SK-N-SH (cell line): ENCODE data around the gene CACNG7. TPM values are rescaled to one million over a fixed set of nuclear protein-coding genes. Genes with fewer than 3 reads are reported as not detected.

Experiments used
- CTCF ChIA-PET: fragments of 300-600, 350-600 bp; formaldehyde crosslinking; extraction: SDS; loops from one replicate; lab custom pipeline; 2021; lab: Yijun Ruan, JAX
- POLR2A ChIA-PET: fragments of 350-600 bp; sonication (Branson Sonifier 250); formaldehyde crosslinking; extraction: SDS; loops from one replicate; lab custom pipeline; 2020; ENCODE audit warnings: antibody characterized with exemption, inconsistent platforms; lab: Yijun Ruan, JAX
- DNase-seq: peaks from one replicate; pipeline ENCODE4 v3.0.0; 2012
- H2AFZ ChIP-seq: fragments of 200-600 bp; sonication (generic); 2 replicates; pipeline ENCODE4 v1.8.1; 2016; ENCODE audit warnings: antibody characterized with exemption, mild to moderate bottlenecking, low read depth
- H3F3A ChIP-seq: fragments of 200-600 bp; sonication (generic); replicated peaks from 2 replicates; pipeline ENCODE3; 2016; ENCODE audit warnings: antibody characterized with exemption, mild to moderate bottlenecking; ENCODE audit not compliant: insufficient read depth
- H3K27ac ChIP-seq, 2 experiments: fragments of 200-500 bp in 1 of 2; fragments of 200-600 bp in 1 of 2; sonication (Bioruptor generic) in 1 of 2; sonication (generic), shearing (Covaris generic) in 1 of 2; 2 replicates each; pipeline versions ENCODE4 v1.5.1 to v1.6.1; 2014 to 2016; ENCODE audit warnings: low read depth in 2 of 2, inconsistent platforms in 1 of 2, low read length in 1 of 2, mild to moderate bottlenecking in 1 of 2, mixed read lengths in 1 of 2
- H3K27me3 ChIP-seq: fragments of 200-600 bp; sonication (generic), shearing (Covaris generic); 2 replicates; pipeline ENCODE4 v1.6.1; 2016; ENCODE audit warnings: mixed run types; ENCODE audit not compliant: insufficient read depth
- H3K36me3 ChIP-seq, 2 experiments: fragments of 200-500 bp in 1 of 2; fragments of 200-600 bp in 1 of 2; sonication (Bioruptor generic) in 1 of 2; sonication (generic) in 1 of 2; replicated peaks in 1 of 2; 2 replicates each; pipeline versions ENCODE3 to v1.5.1; 2014 to 2016; ENCODE audit warnings: low read length in 1 of 2, mild to moderate bottlenecking in 1 of 2; ENCODE audit not compliant: insufficient read depth in 2 of 2, control insufficient read depth in 1 of 2
- H3K4me1 ChIP-seq, 2 experiments: fragments of 200-500 bp in 1 of 2; fragments of 200-600 bp in 1 of 2; sonication (Bioruptor generic) in 1 of 2; sonication (generic), shearing (Covaris generic) in 1 of 2; 2 replicates each; pipeline versions ENCODE4 v1.5.1 to v1.6.1; 2014 to 2016; ENCODE audit warnings: low read depth in 1 of 2, low read length in 1 of 2, mixed run types in 1 of 2; ENCODE audit not compliant: insufficient read depth in 2 of 2, control insufficient read depth in 1 of 2
- H3K4me2 ChIP-seq: fragments of 200-600 bp; sonication (generic), shearing (Covaris generic); 2 replicates; pipeline ENCODE4 v1.6.1; 2017; ENCODE audit warnings: mixed run types
- H3K4me3 ChIP-seq, 2 experiments: fragments of 200-500 bp in 1 of 2; fragments of 200-600 bp in 1 of 2; sonication (Bioruptor generic) in 1 of 2; sonication (generic), shearing (Covaris generic) in 1 of 2; 2 replicates each; pipeline versions ENCODE4 v1.5.1 to v1.8.1; 2014 to 2016; ENCODE audit warnings: low read depth in 2 of 2, inconsistent platforms in 1 of 2, low read length in 1 of 2, mild to moderate bottlenecking in 1 of 2, mixed read lengths in 1 of 2, moderate library complexity in 1 of 2
- H3K79me2 ChIP-seq: fragments of 200-600 bp; sonication (generic); 2 replicates; pipeline ENCODE4 v1.8.1; 2017; ENCODE audit warnings: mild to moderate bottlenecking; ENCODE audit not compliant: insufficient read depth
- H3K9ac ChIP-seq: fragments of 200-600 bp; sonication (generic); 2 replicates; pipeline ENCODE4 v1.6.1; 2017; ENCODE audit warnings: mixed run types
- H3K9me2 ChIP-seq: fragments of 200-600 bp; sonication (generic); 2 replicates; pipeline ENCODE4 v1.6.1; 2017; ENCODE audit warnings: mixed run types
- H3K9me3 ChIP-seq: fragments of 200-600 bp; sonication (generic); 2 replicates; pipeline ENCODE4 v1.6.1; 2017; ENCODE audit warnings: mixed run types, mild to moderate bottlenecking, moderate library complexity
- H4K20me1 ChIP-seq: fragments of 200-600 bp; sonication (generic); 2 replicates; pipeline ENCODE4 v1.6.1; 2017; ENCODE audit warnings: mild to moderate bottlenecking, mixed run types; ENCODE audit not compliant: insufficient read depth
- EP300 ChIP-seq, 2 experiments: IDR thresholded peaks; 2 replicates each; pipeline versions ENCODE4 v1.4.0 to v1.6.1; 2012; ENCODE audit warnings: borderline replicate concordance in 1 of 2, low read depth in 1 of 2, low read length in 1 of 2
- EZH2phosphoT487 ChIP-seq: fragments of 200-600 bp; sonication (generic); IDR thresholded peaks from 2 replicates; pipeline ENCODE4 v1.6.1; 2017; ENCODE audit warnings: low read depth, mixed run types, mild to moderate bottlenecking, antibody characterized with exemption, moderate library complexity, borderline replicate concordance
- FOSL2 ChIP-seq: IDR thresholded peaks from 2 replicates; pipeline ENCODE4 v1.4.0; 2012; ENCODE audit warnings: low read depth, mild to moderate bottlenecking, moderate library complexity, borderline replicate concordance
- GABPA ChIP-seq: IDR thresholded peaks from 2 replicates; pipeline ENCODE4 v1.4.0; 2012; ENCODE audit warnings: low read depth, mild to moderate bottlenecking
- MXI1 ChIP-seq: IDR thresholded peaks from 2 replicates; pipeline ENCODE4 v1.6.1; 2012; ENCODE audit warnings: mild to moderate bottlenecking, low read depth, low read length, improper control_type of control experiment
- NRF1 ChIP-seq: IDR thresholded peaks from 2 replicates; pipeline ENCODE4 v1.6.1; 2012; ENCODE audit warnings: low read depth, mild to moderate bottlenecking, low read length
- RXRA ChIP-seq: IDR thresholded peaks from 2 replicates; pipeline ENCODE4 v1.4.0; 2012; ENCODE audit warnings: low read depth, mild to moderate bottlenecking, borderline replicate concordance
- SIN3A ChIP-seq: IDR thresholded peaks from 2 replicates; pipeline ENCODE4 v1.6.1; 2012; ENCODE audit warnings: low read depth, mild to moderate bottlenecking, low read length, moderate library complexity, borderline replicate concordance
- SMC3 ChIP-seq: IDR thresholded peaks from 2 replicates; pipeline ENCODE4 v1.6.1; 2012; ENCODE audit warnings: low read depth, low read length, improper control_type of control experiment
- TEAD4 ChIP-seq: IDR thresholded peaks from 2 replicates; pipeline ENCODE4 v1.4.0; 2012; ENCODE audit warnings: mild to moderate bottlenecking, borderline replicate concordance; ENCODE audit not compliant: insufficient read depth
- whole genome bisulfite sequencing: methylation state at CpG from one replicate; pipeline ENCODE4 v1.1.6; 2017; ENCODE audit warnings: low lambda C conversion rate; 5-methylcytosine and 5-hydroxymethylcytosine counted together
- polyA plus RNA-seq, 3 experiments: library from polyadenylated mRNA; depleted of rRNA; stranded (reverse); fragments of >200 nt; gene quantifications; 2 replicates each; pipeline ENCODE4 v1.2.3, GENCODE V29; 2012
- TF ChIP-seq, protein P1 (sequence below): IDR thresholded peaks from 2 replicates; pipeline ENCODE4 v1.6.1; 2012; ENCODE audit warnings: mild to moderate bottlenecking, low read depth, low read length, moderate library complexity
- TF ChIP-seq, protein P2 (sequence below): IDR thresholded peaks from 2 replicates; pipeline ENCODE4 v1.4.0; 2012; ENCODE audit warnings: low read depth, borderline replicate concordance
- TF ChIP-seq, protein P3 (sequence below): fragments of 150-350 bp; IDR thresholded peaks from 2 replicates; pipeline ENCODE4 v1.6.1; 2016; ENCODE audit warnings: mild to moderate bottlenecking, low read depth, low read length
- TF ChIP-seq, protein P4 (sequence below): IDR thresholded peaks from 2 replicates; pipeline ENCODE4 v1.4.0; 2012; ENCODE audit warnings: low read depth

CACNG7 gene
- polyA plus RNA-seq, 1 of the 3 experiments (the other 2 are of a cell fraction): 25.7 TPM

DNA sequence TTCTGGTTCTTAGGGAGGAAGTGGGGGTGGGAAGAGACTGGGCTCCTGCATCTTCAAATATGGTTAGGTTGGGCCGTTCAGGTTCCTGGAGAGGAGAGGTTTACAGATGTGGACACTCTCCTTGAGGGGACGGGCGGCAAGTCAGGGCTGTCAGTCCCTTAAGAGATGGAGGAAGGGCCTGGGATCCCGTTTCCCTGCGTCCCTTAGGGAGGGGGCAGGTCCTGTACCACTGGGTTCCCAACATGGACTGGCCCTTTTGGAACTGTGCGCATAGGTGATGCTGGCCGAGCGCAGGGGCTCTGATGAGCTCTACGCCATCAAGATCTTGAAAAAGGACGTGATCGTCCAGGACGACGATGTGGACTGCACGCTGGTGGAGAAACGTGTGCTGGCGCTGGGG, 10.9 kb upstream of the CACNG7 start:
- H3K9me2 ChIP-seq: no peaks in the 10 kb centered on the region
- H3K4me1 ChIP-seq: peaks cover 0 to 5% of the 10 kb centered on the region in 2 experiments; a peak in 1 of 4 replicates
- DNase-seq: no peak
- H3K36me3 ChIP-seq: no peaks in the 10 kb centered on the region
- peak overlapping the region in 1 of 2 experiments; percentile 26; a peak in 1 of 4 replicates for H3K4me3 ChIP-seq
- TF ChIP-seq NRF1 (no peak), EZH2phosphoT487 (no peak), EP300 (IDR thresholded peaks at IDR 0.05; ENCODE audit: borderline replicate concordance in 1 of 2, low read depth in 1 of 2, low read length in 1 of 2) (no peak)
- peaks cover 48% of the 10 kb centered on the region for H3K27me3 ChIP-seq
- ChIA-PET POLR2A (interaction anchor here (0.7 kb wide), 1 partner anchor 19 kb away, joined by 3 read pairs; no protein-coding TSS in a partner anchor), CTCF (interaction anchor here (1.0 to 2.4 kb wide), 6 partner anchors 9 to 132 kb away, joined by 3 to 11 read pairs (median 5); no protein-coding TSS in a partner anchor)
- no peak overlapping the region for H3K27ac ChIP-seq
- no peaks in the 10 kb centered on the region for H3K9me3 ChIP-seq
- no peaks in the 10 kb centered on the region for H3F3A ChIP-seq
- H3K9ac ChIP-seq: no peak overlapping the region
- no peak overlapping the region for H2AFZ ChIP-seq
- H4K20me1 ChIP-seq: no peaks in the 10 kb centered on the region
- no peak overlapping the region for H3K4me2 ChIP-seq
- H3K79me2 ChIP-seq: no peaks in the 10 kb centered on the region
- WGBS: 49% methylated on average over 10 of the region's 16 CpGs

DNA sequence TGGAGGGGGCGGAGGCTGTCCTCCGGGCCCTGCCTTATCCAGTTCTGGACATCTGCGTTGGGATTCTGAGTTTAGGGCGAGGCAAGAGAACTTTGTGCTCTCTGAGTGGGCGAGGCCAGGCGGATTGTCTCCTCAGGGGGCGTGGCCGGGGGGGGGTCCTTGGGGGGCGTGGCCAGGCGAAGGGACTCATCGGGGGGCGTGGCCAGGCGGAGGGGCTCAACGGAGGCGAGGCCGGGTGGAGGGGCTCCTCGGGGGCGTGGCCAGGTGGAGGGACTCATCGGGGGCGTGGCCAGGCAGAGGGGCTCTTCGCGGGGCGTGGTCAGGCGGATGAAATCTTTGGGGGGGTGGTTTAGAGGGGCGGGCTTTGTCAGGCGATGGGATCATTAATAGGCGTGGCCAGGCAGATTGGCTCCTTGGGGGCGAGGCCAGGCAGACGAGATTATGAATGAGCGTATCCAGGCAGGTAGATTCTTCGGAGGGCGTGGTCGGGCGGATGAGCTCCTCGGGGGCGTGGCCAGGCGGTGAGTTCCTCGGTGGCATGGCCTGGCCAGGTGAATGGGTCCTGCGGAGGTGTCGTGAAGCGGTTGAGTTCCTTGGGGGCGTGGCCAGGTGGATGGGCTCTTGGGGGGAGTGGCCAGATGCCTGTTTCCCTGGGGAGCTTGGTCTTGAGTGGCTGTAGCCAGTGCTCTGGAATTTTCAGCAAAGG, 10.3 kb upstream of the CACNG7 start:
- ChIA-PET POLR2A (interaction anchor here (0.7 kb wide), 1 partner anchor 20 kb away, joined by 3 read pairs; no protein-coding TSS in a partner anchor), CTCF (interaction anchor here (1.1 to 2.4 kb wide), 4 partner anchors 8 to 501 kb away, joined by 4 to 11 read pairs (median 6); no protein-coding TSS in a partner anchor)
- Histone ChIP-seq H4K20me1 (no peaks in the 10 kb centered on the region), H2AFZ (no peak overlapping the region), H3F3A (no peaks in the 10 kb centered on the region), H3K36me3 (no peaks in the 10 kb centered on the region), H3K4me1 (peaks cover 0 to 5% of the 10 kb centered on the region in 2 experiments; a peak in 1 of 4 replicates), H3K9me3 (no peaks in the 10 kb centered on the region), H3K27me3 (peaks cover 48% of the 10 kb centered on the region), H3K27ac (no peak overlapping the region), H3K4me3 (peak overlapping the region in 1 of 2 experiments; percentile 33; a peak in 2 of 4 replicates), H3K79me2 (no peaks in the 10 kb centered on the region), H3K9ac (no peak overlapping the region), H3K4me2 (0 out of 2 replicates have a peak overlapping the region, but pooled peaks have one; percentile 33), H3K9me2 (no peaks in the 10 kb centered on the region)
- peak; percentile 96 for DNase-seq
- whole genome bisulfite sequencing: 4% methylated on average over 24 of the region's 42 CpGs
- TF ChIP-seq TEAD4: no peak
- no peak for TF ChIP-seq SIN3A
- TF ChIP-seq, protein P1, sequence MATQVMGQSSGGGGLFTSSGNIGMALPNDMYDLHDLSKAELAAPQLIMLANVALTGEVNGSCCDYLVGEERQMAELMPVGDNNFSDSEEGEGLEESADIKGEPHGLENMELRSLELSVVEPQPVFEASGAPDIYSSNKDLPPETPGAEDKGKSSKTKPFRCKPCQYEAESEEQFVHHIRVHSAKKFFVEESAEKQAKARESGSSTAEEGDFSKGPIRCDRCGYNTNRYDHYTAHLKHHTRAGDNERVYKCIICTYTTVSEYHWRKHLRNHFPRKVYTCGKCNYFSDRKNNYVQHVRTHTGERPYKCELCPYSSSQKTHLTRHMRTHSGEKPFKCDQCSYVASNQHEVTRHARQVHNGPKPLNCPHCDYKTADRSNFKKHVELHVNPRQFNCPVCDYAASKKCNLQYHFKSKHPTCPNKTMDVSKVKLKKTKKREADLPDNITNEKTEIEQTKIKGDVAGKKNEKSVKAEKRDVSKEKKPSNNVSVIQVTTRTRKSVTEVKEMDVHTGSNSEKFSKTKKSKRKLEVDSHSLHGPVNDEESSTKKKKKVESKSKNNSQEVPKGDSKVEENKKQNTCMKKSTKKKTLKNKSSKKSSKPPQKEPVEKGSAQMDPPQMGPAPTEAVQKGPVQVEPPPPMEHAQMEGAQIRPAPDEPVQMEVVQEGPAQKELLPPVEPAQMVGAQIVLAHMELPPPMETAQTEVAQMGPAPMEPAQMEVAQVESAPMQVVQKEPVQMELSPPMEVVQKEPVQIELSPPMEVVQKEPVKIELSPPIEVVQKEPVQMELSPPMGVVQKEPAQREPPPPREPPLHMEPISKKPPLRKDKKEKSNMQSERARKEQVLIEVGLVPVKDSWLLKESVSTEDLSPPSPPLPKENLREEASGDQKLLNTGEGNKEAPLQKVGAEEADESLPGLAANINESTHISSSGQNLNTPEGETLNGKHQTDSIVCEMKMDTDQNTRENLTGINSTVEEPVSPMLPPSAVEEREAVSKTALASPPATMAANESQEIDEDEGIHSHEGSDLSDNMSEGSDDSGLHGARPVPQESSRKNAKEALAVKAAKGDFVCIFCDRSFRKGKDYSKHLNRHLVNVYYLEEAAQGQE: no peak
- TF ChIP-seq, protein P2, sequence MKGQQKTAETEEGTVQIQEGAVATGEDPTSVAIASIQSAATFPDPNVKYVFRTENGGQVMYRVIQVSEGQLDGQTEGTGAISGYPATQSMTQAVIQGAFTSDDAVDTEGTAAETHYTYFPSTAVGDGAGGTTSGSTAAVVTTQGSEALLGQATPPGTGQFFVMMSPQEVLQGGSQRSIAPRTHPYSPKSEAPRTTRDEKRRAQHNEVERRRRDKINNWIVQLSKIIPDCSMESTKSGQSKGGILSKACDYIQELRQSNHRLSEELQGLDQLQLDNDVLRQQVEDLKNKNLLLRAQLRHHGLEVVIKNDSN: no peak
- no peak for TF ChIP-seq SMC3
- no peak for TF ChIP-seq RXRA
- TF ChIP-seq FOSL2: no peak
- TF ChIP-seq, protein P3, sequence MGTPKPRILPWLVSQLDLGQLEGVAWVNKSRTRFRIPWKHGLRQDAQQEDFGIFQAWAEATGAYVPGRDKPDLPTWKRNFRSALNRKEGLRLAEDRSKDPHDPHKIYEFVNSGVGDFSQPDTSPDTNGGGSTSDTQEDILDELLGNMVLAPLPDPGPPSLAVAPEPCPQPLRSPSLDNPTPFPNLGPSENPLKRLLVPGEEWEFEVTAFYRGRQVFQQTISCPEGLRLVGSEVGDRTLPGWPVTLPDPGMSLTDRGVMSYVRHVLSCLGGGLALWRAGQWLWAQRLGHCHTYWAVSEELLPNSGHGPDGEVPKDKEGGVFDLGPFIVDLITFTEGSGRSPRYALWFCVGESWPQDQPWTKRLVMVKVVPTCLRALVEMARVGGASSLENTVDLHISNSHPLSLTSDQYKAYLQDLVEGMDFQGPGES: no peak
- TF ChIP-seq EZH2phosphoT487: no peak
- no peak for TF ChIP-seq MXI1
- TF ChIP-seq, protein P4, sequence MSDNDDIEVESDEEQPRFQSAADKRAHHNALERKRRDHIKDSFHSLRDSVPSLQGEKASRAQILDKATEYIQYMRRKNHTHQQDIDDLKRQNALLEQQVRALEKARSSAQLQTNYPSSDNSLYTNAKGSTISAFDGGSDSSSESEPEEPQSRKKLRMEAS: no peak
- no peak for TF ChIP-seq GABPA
